Glomerular endothelial cell (primary cell): ENCODE results near the gene GLI3. TPM values are rescaled to one million over a fixed set of nuclear protein-coding genes. Genes with fewer than 3 reads are reported as not detected.

Experiments
- DNase-seq: peaks from one replicate; pipeline ENCODE4 v3.0.0-alpha.2; 2011; ENCODE audit warnings: low read depth, low spot score; ENCODE audit errors: extremely low read depth
- total RNA-seq: library from RNA; depleted of rRNA; stranded (reverse); fragments of >200 nt; gene quantifications from 2 replicates; pipeline ENCODE4 v1.2.3, GENCODE V29; 2015

GLI3 gene
- total RNA-seq, 1 donor from 2014 or later, result 10.9 TPM

DNA sequence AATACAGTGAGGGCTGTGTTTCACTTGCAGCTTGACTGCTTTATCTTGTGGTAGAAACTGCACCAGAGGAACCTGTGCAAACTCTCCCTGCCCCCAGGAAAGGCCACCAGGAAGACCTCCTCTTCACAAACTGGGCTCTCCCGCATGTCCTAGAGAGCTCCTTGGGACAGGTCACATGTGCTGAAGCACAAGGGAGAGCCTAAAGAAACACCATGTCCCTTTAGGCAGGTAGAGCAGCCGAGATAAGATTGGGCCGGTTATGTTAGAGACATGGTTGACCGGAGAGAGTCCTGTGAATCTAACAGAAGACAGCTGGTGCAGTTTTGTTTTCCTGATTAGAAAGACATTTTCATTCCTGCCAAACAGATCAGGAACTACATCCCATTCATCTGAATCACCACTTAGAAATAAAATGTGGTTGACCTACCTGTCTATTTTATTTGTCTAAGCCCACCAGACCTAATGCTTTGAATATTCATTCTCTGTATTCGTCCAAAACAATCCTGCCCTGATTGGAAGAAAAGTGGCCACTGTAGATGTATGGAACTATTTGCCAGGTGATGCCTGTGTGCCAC lies 224.1 kb downstream of the GLI3 start:
- no peak for DNase-seq

DNA sequence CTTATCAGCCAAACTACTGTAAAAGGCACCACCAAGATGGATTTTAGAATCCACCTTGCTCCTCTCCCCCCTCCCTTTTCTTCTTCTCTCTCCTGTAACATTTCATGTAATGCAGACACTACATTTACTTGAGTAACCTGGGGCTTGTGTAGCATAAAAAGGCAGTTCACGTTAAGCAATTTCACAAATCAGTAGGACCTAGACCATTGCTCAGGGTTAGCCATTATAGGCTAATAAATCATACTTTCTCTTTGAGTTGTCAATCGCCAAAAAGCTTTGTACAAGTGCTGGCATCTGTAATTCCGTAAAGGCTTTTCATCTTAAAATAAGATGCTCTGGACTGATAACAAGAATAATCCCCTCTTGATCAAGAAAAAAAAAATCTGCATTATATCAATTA lies 224.7 kb downstream of the GLI3 start:
- no peak for DNase-seq

DNA sequence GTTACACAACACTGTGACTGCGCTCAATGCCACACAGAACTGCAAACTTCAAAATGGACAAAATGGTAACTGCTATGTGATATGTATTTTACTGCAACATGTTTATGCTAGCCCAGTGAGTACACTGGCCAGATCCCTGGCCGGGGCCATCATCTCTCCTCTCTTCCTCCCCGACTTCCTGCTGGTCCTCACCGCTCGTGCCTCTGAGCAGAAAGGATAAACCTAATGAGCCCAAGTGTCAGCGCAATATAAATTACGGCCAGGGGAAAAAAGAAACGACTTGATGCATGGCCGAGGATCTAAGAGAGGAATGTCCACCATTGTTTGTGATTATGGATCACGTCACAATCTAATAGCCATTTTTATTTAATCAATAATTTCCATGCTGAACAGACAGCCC lies 225.2 kb downstream of the GLI3 start:
- DNase-seq, result no peak

DNA sequence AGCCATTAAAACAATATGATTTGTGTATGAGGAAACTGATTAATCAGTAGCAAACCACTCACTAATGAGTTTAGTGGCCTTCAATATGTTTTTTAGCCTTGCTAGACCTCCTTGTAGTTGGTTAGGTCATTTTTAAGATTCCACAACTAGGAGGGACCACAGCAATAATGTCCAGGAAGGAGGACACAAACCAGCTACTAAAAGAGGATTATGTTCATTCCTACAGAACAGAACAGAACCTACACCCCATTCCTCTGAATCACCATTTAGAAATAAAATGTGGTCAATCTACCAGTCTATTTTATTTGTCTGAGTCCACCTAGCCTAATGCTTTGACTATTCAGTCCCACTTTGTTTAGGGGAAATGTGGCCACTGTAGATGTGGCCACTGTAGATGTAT lies 226.3 kb downstream of the GLI3 start:
- no peak for DNase-seq

DNA sequence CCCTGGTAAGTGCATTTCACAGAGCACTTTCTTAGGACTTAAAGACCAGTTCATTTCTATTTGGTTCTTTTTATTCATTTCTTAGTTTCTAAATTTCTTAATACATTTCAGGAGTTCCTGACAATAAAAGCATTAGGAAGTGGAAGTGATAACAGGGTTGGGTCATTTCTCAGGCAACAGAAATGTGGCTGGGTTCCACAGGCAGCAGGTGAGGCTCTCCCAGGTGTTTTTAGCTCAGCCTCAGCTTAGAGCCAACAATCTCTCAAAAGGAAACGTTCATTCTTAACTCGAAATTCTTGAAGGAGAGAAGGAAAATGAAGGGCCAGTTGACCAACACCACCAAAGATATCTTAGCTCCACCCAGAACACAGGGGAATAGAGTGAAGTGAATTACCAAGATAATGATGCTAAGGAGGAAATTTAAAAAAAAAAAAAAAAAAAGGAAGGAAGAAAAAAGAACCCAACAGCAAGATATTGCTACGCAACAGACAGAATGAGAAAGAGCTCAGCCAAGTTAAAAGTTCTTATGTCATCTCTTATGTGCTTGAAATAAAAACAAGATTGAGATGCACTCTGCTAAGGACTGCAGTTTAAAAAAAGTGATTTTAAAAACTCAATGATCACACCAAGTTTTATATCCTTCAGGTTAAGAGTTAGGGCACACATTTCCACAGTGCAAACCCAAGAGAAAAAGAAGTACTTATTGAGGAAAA lies 230.1 kb downstream of the GLI3 start:
- no peak for DNase-seq

DNA sequence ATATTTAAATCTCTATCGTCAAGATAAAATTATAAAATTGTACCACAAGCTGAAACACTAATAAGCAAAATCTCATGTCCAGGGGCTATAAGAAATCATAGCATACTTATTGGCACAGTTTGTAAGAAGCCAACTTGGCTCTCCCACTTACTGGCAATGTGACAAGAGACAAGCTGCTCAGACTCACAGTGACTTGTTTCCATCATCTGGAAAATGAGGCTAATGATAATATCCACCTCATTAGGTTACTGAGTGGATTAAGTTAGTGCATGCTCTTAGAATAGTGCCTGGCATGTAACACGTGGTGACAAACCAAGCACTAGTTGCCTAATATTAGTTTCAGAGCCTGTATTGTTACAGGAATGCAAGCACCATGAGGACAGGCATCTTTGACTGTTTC lies 234.4 kb downstream of the GLI3 start:
- no peak for DNase-seq

DNA sequence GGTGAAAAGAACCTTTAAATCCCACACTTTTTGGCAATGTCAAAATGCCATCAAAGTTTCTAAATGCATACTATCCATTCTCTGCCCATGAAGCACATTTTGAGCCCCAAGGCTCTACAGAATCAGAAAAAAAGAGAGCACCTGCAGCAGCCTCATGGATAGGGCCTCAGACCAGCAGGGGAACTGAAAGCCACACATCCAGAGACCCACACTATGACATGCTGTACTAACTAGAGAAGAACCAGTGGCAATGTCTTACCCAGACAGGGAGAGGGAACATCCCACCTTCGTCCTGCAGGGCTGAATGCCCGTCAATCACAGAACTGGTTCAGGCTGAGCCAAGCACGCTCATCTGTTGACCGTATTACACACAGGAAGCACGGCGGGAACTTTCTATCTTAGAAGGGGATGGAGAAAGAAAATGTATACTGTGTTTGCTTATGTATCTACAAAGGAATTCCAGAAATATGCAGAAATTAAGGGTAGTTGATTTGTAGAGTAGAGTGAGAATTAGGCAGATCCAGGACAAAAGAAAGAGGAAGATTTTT lies 237.2 kb downstream of the GLI3 start:
- DNase-seq, result no peak

DNA sequence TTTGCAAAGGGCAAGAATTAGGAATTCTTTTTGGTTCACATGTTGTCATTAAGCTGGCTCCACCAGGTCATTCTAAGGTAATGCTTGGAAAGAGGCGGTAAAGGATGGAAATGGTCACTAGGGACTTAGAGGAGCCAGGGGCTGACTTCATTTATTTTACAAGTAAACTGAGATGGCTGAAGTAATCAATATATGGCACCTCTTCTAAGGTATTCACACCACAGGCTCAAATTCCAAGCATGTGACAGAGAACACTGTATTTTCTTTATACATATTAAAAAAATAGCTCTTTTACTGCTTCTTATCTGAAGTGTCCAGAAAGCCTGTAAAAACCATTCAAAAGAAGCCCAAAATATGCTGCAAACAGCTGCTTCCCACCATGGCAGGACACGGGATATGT lies 239.0 kb downstream of the GLI3 start:
- DNase-seq, result no peak

DNA sequence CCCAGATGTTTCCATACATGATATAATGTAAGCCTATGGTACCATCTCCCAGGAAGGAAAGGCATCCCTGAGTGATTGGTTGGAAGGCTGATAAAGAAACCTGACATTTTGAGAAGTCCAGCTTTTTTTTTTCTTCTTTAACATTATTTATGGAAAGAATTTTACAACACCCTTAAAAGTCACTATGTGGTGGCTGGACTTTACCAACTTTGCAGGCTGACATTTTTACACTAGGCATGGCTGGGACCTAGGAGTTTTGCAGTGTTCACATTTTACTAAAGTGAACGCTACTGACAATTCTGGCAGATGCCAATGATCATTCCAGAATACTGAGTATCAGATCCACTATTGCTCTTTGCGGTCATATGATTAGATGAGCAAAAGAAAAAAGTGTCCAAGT lies 239.9 kb downstream of the GLI3 start:
- no peak for DNase-seq

DNA sequence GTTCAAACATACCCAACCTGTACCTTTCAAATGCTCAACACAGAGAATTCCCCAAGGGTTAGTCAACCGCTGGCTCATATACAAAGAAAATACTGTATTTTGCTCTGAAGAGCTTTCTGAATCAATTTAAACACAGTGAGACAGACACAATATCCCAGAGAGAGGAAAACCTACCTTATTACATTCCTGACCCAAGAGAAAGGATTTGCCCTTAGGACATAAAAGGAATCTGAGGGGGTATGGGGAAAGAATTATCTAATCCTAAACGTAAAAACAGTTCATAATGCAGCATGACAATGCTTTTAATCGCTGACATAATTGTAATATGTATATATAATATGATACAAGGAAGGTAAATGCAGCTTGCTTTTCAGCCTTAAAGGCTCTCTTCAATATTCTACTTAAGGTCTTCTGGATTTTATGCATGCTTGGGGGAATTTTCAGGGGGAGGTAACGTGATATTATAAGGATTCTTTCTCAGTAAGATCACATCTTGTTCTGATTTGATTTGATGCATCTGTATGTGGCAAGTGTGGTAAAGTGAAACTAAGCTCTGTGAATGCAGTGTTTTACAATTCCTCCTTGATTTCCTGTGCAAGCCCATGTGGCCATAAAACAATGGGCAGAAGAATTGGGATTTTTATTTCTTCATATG lies 240.5 kb downstream of the GLI3 start:
- no peak for DNase-seq

DNA sequence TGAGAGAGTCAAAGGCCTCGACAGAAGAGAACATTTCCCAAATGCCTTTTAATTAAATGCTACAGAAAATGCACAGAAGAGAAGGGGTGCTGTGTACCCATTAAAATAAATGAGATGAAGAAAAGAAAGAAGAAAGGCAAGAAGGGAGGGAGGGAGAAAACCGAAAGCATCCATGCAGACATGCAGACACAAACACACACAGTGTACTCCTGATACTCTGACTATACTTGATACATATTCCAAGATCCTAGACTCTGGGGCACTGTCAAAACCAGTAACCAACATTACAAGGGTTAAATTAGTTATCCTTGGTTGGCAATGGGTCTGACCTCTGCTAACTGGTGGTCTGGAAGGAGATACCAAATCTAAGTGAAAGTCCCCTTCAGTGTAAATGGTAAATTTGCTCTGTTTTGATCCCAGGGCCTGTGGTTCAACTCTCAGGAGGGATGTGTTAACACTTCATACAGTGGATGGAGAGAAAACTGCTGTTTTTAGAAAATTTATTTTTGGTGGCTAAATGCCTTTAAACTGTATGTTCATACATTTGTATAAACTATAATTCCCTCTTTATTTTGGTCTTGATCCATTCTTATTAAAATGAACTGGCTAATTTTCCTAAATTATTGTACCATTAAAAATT lies 241.3 kb downstream of the GLI3 start:
- no peak for DNase-seq

DNA sequence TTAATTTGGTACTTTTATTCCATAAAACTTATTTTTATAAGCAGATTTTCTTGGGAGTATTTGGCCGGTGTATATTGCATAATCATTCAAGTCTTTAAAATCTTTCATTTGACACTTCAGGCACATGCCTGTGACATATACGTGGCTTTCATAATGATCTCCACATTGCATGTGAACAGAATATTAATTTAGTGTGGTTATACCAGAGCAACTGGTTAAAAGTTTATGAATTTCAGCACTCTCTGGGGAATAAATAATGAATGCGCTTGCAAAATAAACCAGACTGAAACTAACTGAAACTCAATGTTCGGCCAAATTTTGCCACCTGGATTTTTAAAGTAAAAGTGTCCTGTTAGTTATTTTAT lies 242.3 kb downstream of the GLI3 start:
- no peak for DNase-seq

DNA sequence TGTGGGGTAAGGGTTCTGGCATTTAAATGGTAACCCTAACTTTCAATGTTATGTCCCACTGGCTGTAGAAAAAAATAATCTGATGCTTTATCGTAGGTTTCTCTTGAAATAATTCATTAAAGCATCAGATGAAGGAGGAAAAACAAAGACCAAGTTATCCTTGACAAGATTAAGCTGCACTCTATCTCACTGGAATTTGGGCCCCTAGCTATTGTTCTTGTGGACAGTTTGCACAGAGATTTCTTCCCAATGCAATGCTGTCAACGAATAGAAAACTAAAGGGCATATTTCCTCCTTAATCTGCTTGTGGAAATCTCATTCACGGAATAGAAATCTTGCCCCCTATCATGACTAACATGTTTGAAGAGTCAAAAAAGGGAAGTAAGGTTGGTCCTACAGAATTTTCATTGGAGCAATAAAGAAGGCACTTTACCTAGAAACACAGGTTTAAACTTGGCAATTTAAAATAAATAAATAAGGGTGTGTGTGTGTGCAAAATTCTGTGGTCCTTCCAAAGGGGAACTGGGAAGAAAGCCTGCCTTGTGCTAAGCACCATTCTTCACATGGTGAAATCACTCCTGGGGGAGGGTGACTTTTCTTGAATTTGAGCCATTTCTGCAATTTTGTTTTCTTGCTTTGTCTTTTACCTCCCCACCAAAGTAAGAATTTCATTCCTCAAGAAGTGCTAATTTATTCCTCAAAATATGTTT lies 242.8 kb downstream of the GLI3 start:
- DNase-seq, result no peak

DNA sequence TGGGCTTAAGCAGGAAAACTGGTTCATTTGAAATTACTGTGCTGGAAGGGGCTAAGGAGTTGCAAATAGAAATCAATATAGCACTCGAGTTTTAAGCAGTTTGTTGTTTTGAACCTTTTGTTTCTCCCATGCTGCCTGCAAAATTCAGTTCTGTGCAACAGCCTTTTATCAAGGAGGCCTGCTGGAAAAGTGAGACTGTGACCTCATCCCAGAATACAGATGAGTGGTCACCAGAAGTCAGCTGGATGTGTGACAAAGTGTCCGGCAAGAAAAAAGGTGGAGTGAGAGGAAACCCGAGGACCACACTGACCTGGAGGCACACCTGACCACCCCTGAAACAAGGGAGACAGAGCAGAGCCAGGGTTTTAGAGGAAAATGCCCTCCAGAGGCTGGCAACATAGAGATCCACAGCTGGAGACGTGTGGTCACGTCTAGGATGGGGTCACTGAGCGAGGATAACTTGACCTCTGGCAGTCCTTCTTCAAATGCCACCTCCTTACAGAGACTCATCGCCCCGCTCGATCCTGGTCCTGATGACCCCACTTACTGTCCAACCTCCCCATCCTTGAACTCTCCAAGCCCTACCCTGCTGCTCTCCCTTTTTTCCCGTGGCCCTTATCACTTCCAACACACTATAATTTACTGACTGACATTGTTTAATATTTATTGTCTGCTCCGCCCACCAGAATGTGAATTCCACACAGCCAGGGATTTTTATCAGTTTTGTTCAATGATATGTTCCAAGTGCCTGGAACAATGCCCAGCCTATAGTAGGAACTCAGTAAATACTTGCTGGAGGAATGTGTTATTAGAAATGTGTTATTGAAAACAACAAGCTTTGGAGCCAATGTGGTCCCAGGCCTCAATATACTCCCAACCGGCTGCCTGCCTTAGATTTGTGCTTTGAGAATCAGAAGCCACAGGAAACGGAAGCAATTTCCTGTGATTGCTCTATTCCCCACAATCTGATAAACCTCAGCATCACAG lies 243.8 kb downstream of the GLI3 start:
- peak; percentile 47 for DNase-seq

DNA sequence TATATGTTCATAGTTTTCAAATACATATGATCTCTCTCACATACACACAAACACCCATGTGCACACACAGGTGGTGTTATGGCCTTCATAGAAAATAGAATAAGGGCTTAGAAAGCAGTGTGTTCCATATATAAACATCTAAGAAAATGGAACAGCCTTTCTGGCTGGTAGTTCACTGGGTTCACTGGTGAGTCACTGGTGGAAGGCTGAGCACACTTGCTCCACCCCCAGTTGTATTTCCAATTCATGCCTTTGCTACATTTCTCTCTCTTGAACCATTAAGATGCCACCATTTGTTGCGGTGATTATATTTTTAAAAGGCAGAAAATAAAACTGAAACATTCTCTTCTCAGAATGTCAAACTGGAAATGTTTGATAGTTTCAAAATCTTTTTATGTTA lies 252.1 kb downstream of the GLI3 start:
- DNase-seq, result no peak

DNA sequence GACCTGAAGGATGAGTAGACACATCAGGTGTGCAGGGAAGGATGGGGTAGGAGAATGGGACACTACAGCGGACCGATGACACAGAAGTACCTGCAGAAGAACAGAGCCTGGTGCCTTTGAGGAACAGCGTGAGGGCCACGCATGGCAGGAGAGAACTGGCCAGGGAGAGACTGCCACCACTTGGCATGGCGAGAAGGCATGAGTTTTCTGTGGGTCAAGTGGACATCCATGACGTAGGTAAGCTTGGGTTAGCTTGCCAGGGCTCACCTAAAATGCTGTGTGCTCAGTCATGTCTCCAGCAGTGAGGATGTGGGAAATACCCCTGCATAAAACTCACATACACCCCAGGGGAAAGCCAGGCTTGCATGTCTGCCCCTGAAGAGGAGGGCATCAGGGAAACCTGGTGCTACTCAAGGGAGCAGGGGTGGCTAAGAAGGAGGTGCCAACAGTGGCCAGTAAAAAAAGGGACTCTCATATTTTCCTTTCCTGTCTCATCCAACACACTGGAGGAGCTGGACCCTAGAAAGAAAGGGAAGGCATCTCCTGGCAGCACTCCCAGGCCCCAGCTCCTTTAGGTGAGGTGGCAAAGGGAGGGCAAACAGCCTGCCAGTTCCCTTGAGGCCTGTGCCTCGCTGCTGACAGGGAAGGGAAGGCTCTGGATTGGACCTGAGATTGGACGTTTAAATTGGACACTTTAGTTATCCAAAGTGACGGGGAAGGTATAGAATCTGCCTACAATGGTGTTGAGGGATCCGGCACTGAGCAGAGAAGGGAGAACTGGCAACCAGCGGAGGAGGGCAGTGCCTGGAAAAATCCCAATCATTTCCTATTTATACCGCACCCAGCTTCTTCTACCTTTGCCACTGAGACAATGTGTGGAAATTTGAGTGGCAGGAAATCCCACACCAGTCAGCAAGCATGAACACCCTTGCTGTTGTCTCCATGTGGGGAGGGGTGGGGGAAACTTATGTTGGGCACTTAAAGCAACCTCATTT lies 255.7 kb downstream of the GLI3 start:
- no peak for DNase-seq

DNA sequence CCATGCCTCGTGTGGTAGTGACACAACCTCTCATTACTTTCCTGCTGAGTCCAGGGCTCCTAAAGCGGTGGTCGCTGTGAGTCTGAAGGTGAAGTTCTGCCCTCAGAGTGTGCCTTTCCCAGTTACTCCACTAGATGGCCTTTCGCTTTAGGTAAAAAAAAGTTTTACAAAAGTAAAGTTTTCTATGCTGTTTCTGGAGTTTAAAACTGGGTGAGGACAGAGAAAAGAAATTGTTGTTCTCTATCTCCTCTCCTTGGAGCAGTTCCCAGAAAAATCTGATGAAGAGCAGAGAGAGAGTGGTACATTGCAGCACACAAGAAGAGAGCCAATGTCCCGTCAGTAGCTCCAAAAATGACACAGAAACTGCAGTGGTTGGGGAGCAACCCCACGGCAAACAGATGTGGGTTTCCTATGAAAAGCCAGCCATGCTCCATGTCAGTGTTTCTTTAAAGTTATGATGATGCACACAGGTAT lies 257.1 kb downstream of the GLI3 start:
- no peak for DNase-seq

DNA sequence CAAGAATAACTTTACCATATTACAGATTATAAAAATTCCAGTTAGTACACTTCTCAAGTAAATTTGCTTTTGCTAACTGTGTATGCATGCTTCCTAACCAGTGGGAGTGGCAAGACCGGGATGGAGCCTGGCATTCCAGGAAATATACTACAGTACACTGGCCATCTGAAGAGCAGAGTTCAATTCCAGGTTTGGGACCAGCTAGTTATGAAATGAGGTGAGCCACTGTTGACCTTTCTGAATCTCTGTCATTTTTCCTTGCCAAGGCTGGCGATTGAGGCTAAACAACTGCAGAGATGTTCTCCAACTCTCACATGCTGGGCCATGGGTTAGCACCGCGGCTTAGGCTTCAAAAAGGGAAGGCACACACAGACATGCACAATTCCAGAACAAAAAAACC lies 258.2 kb downstream of the GLI3 start:
- no peak for DNase-seq

DNA sequence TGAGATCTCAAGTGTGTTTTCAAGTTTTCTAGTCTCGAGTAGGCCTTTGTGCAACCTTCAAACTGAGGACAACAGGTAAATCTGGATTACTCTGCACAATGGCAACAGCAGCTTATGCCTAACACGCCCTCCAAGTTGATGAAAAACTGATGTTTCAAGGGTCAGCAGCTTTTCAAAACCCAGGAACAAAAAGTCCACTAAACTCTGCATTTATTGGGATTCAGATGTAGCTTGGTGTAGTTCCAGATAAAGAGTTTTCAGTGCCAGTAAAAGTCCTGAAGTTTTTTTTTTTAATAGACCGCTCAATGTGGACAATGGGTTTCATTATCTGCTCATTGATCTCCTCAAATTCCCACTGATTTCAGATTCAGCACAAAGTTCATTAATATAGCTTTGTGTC lies 259.3 kb downstream of the GLI3 start:
- no peak for DNase-seq
